ENCODE measurements around the gene TTLL11.
"Not testable (repeated sequence)": the region's sequence is repeated elsewhere in the genome, so short reads cannot be mapped to it uniquely, and the experiment has no call there.

TTLL11 gene

DNA sequence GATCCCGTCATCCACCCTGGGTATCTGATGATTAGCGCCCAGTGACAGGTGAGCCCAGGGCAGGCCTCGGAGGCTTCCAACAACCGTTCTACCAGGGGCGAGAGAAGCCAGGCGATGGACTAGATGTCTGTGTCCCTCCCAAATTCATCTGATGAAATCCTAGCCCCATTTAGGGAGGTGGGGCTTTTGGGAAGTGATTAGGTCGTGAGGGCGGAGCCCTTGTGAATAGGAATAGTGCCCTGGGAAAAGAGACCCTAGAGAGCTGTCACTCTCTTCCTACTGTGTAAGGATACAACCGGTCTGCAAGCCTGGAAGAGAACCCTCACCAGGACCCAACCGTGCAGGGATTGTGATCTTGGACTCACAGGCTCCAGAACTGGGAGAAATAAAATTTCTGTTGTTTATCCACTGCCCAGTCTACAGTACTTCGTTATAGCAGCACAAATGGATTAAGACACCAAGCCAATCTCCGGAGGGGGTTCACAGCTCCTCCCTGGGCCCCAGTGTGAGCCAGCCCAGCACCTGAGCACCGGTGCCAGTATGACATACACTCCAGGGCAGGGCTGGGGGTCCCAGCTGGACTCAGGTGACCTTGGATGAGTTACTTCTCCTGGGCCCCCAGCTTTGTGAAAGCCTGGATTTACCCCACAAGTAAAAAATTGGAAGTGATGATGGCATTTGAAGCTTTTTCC is 279.4 kb downstream of the TTLL11 start:
- no peak for DNase-seq (ENCODE audit: low spot score)

DNA sequence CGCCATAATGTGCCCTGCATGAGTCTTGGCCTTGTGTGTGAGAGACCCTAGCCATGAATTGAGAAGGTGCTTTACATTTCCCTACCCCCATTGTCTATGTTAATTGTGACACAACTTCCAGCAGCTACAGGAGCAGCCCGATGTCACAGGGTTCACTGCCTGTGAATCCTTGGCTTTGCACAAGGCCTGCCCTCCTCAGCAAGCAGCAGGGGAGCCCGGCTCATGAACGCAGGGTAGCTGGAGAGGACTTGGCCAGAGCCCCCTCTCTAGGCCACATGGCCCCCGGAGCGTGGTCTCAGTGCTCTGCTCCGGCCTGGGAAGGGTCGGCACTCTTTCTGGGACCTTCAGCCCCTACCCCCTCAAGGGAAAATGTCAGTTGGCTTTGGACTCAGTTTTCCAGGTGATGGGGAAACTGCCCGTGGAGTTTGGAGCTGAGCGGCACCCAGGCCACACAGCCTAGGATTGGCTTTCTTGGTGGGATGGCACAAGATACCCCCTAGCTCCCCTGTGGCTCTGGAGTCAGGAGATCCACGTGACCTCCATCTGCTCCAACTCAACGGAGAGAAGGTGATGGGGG is 280.9 kb downstream of the TTLL11 start:
- no peak for DNase-seq (ENCODE audit: low spot score)

DNA sequence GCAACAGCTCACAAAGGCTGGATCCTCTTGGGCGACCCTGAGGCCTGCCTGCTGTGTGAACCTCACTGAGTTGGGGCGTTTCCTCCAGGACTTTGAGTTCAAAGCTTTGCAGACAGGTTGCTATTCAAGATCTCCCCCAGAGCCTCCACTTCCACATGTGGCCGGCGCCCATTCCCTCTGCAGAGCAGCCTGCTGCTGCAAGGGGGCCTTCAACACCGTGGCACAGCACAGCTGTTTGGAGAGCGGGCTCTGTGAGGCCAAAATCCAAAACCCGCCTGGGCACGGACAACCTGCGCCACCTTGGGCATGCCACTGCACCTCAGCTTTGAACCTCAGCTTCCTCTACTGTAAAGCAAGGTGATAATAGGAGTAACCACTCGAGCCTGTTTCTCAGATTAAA is 281.4 kb downstream of the TTLL11 start:
- no peak for DNase-seq (ENCODE audit: low spot score)

DNA sequence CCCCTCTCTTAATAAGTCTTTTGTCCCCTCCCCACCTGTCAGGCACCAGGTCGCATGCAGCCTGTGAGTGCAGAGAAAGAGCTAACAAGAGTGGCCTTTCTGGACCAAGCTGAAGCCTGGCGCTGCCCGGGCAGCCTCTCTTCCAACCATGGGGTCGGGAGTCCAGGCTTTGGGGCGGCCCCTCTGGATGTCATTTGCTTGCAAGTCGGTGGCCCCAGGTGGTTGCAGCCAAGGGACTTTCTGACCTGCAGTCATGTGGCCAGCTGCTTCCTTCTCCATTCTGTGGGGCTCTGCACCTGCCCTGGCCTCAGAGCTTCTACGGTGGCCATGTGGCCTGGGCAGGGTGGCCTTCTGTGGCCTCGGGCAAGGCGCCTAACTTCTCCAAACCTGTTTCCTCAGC is 282.0 kb downstream of the TTLL11 start:
- no peak for DNase-seq (ENCODE audit: low spot score)

DNA sequence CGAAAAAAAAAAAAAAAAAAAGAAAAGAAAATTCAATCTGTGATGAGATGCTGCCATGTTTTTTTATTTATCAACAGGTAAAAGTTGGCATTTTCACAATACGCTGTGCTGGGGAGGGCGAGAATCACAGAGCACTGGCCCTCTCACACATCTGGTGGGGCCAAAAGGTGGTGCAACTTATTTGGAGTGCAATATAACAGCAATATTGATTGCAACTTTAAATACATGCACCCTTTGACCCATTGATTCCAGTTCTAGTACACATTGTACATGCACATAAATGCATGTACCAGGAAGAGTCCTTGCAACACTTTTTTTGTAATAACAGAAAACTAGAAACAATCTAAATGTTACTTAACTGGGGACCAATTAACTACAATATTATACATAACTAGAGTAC is 282.6 kb downstream of the TTLL11 start:
- no peak for DNase-seq (ENCODE audit: low spot score)

DNA sequence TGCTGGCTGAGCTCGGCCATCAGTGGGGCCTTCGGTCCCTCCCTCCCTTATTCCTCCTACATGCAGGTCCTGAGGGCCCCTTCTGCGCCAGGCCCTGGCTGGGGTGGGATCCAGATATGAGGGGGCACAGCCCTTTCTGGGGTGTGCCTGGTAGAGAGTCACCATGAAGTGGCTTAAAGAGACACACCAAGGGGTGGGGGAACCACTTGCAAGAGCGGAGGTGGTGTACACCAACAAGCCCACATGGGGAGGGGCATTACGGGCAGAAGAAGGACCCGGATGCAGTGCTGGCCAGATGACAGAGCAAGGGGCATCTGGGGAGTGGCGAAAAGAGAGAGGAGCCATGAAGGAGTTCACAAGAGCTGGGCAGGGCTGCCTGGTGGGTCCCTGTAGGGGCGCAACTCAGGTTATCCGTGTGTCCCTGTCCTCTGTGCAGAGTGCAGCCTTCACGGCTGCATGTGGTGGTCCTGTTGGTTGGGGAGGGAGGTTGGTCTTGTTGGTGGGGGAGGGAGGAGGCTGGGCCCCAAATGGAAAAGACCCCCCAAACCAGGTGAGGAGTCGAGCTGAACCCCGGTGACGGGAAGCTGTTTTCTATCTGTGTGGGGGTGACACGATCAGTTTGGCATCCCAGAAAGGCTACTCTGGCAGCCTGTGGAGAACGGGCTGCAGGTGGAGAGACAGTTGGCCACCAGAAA is 283.6 kb downstream of the TTLL11 start:
- DNase-seq (ENCODE audit: low spot score), result no peak

DNA sequence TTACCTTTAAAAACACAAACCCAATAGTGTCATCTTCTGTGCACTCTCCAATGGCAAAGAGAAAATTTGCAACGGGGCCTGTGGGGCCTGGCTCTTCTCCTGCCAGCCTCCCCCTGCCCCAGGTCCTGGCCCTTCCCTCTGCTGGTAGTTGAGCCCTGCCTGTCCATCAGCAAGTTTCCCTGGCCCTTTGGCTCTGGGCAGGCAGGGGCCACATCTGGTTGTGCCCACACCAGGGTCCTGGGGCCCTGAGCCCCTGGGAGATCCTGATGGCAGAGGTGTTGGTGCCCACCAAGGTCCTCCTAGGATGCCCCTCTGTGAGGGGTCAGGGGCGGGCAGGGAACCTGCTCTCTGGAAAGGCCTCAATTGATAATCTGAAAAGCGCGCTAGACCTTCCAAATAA is 284.3 kb downstream of the TTLL11 start:
- no peak for DNase-seq (ENCODE audit: low spot score)

DNA sequence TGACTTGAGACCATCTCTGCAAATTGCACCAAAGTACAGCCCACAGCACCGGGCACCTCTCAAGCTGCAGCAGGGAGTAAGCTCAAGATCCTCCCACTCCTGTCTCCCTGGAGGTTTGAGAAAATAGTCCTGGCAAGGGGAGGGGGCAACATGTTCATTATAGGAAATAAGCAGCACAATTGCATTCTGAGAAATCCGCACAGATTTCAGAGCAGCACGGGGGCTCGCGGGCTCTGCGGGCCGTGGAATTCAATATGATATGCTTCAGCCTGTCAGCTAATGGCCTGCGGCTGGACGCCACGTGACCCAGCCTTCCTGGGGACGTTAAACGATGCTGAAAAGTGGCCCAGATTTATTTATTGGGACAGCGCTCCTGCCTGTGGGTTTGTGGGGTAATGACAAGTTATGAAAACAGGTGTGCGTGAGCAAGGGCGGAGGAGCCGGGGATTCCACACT is 285.3 kb downstream of the TTLL11 start:
- no peak for DNase-seq (ENCODE audit: low spot score)

DNA sequence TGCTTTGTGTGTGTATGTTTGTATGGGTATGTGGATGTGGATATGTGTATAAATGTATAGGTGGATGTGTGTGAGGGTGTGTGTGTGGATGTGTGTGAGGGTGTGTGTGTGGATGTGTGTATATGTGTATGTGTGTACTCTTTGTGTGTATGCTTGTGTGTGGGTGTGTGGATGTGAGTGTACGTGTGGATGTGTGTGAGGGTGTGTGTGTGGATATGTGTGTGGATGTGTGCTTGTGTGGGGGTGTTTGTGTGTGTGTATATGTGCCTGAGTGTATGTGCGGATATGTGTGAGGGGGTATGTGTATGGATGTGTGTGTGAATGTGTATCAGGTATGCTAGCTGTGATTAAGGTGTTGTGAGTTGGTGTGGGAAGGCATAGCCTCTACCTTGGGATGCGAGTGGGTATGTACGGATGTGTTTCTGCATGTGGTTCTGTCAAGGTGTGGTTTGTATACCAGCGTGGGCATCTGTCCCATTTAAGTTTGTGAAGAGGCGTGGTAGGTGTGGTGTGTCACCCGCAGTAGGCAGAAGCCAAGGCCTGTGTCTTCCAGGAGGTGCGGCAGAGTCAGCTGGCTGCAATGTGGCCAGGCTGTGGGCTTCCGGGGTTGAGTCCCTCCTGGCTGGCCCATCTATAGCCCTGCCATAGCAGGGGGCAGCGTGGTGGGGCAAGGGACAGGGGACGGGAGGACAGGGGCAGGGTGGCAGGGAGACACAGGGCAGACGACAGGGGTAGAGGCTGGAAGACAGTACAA is 285.9 kb downstream of the TTLL11 start:
- DNase-seq (ENCODE audit: low spot score), result no peak

DNA sequence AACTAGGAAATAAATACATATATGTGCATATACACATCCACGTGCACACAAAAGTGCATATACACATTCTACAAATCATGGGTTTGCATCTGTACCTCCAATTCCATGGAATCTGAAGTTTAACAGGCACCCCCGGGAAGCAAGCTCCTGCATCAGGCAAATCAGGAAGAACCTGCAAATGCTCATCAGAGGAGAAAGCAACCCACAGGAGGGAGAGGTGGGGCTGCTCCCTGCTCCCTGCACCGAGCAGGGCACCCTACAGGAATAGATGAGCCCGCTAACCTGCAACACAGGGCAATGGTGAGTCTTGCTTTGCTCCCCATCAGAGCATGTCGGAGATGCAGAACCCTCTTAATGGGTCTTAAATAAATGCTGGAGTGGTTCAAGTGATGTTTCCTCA is 290.4 kb downstream of the TTLL11 start:
- no peak for DNase-seq (ENCODE audit: low spot score)

DNA sequence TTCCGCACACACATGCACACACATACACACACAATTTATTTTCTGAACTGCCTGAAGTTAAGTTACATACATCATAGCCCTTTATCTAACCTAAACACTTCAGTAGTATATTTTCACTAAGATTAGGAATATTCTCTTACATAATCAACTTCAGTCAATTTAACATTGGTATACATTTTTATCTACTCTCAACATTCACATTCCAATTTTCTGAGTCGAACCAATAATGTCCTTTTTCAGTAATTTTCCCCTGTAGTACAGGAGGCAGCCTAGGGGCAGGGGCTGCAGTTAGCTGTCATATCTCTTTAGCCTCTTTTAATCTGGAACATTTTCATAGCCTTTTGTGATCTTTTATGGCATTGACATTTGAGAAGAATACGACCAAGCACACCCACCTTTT is 291.5 kb downstream of the TTLL11 start:
- DNase-seq (ENCODE audit: low spot score), result no peak

DNA sequence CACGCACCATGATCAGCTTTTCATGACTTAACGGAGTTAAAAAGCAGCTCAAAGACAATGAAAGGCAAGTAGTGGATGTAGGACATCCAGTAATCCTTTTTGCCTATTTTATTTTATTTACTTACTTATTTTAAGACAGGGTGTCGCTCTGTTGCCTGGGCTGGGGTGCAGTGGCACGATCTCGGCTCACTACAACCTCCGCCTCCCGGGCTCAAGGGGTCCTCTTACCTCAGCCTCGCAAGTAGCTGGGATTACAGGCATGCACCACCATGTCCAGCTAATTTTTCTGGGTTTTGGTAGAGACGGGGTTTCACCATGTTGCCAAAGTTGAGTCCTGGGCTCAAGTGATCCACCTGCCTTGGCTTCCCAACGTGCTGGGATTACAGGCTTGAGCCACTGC is 292.7 kb downstream of the TTLL11 start:
- DNase-seq (ENCODE audit: low spot score), result no peak

DNA sequence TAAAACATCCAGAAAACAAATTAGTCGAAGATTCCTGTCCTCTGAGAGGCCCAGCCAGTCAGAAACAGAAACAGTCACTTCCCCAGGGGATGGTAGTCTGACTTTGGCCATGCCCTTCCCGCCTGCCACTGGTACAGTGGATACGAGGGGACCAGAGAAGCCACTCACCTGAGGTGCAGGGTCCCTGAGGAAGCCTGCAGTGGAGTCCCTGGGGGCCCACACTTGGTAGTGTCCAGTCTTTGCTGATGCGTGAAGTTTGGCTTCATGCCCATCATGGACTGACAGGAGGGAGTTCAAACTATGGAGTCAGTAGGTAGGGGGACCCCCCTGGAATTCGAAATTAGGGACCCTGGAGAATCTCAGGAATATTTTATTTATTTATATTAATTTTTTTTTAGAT is 294.2 kb downstream of the TTLL11 start:
- no peak for DNase-seq (ENCODE audit: low spot score)

DNA sequence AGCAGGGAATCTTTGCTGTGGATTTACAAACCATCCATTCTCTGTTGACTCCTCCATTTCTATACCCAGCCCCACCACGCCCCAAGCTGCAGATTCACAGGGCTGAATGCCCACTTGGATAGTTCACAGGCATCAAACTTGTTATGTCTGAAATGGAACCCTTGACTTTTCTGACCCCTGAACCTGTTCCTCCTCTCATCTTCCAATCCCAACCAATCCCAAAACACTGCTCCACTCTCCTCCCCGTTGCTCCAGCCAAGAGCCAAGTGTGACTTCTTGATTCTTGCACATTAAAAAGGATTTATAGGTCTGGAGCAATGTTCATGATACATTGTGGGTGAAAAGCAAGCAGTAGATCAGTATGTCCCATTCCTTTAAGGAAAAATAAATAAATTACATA is 296.0 kb downstream of the TTLL11 start:
- DNase-seq (ENCODE audit: low spot score), result no peak

DNA sequence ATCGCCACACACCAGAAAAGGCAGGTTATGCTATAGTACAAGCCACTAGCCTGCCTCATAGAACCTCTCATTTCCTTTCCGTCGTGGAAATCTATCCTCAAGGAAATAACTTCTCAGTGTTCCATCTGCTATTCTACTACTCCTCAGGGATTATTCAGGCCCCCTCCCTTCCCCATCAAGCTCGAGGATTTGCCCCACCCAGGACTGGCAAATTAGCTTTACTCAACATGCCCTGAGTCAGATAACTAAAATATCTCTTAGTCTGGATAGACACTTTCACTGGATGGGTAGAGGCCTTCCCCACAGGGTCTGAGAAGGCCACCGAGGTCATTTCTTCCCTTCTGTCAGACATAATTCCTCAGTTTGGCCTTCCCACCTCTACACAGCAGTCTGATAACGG is 298.8 kb downstream of the TTLL11 start:
- DNase-seq (ENCODE audit: low spot score), result not testable (repeated sequence)

DNA sequence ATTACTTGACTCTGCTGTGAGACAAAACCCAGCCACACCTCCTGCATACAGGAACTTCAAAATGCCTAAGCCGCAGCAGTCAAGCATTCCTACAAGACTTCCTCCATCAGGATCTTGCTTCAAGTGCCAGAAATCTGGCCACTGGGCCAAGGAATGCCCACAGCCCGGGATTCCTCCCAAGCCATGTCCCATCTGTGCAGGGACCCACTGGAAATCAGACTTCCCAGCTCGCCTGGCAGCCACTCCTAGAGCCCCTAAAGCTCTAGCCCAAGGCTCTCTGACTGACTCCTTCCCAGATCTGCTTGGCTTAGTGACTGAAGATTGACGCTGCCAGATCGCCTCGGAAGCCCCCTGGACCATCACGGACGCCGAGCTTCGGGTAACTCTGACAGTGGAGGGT is 300.6 kb downstream of the TTLL11 start:
- DNase-seq (ENCODE audit: low spot score), result not testable (repeated sequence)

DNA sequence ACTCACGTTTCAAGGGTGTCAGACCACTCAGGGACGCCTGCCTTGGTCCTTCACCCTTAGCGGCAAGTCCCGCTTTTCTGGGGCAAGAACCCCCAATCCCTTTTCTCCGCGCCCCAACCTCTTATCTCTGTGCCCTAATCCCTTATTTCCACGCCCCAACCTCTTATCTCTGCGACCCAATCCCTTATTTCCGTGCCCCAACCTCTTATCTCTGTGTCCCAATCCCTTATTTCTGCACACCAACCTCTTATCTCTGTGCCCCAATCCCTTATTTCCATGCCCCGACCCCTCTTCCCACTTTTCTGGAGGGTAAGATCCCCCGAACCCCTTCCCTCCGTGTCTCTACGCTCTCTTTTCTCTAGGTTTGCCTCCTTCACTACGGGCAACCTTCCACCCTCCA is 302.3 kb downstream of the TTLL11 start:
- DNase-seq (ENCODE audit: low spot score), result no peak

DNA sequence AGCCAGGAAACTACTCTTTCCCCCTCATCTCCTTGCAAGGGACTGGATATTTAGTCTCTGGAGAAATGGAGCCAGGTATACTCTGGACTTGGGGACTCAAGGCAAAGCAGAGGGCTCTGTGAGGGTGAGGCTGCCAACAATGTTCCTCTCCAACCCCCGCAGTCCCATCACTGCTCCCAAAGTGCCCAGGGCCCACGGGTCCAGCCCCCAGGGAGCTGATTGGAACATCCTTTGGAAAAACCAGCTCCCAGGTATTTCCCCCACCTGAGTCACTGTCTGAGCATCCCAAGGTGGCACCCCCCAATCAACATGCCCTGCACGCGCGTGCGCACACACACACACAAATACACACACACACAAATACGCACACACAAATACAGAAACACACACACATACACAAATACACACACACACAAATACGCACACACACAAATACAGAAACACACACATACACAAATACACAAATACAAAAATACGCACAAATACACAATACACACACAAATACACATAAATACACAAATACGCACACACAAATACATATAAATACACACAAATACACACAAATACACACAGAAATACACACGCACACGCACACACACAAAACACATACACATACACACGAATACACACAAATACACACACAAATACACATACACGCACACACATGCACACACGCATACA is 304.3 kb downstream of the TTLL11 start:
- DNase-seq (ENCODE audit: low spot score), result no peak

DNA sequence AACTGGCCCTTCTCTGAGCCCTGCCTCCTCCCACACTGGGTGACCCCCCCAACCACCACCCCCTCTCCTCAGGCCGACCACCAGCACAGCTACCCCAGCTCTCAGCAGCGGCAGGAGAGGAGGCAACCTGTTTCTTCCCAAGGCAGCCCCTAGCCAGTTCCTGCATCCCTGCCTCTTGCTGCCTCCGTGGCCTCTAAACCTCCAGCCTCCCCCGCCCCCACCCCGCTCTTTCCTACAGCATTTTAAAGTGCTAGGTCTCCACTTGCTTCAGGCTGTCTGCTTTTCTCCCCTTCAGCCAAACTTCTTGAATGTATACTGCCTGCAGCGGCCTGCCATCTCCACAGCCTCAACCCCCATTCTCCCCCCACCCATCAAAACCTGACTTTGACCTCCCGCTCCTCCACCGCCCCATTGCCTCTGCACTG is 306.1 kb downstream of the TTLL11 start:
- DNase-seq (ENCODE audit: low spot score), result no peak

DNA sequence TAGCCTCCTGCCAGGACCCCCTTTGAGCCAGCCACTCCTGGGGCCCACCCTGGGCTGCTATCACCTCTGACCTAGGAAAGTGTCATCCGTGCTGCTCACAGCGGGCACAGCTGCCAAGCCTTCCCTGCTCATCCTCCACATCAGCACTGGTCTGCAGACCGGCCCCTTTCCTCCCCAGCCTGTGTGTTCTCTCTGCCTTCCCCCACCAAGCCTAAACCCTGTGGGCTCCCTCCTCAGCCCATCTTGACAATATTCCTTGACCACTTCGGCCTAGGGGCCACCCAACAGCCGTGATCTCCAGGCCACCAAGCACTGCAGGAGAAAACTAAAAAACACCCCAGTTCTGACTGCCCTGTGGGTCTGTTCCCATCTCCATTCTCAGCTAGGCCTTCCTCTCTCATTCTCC is 306.6 kb downstream of the TTLL11 start:
- no peak for DNase-seq (ENCODE audit: low spot score)

DNA sequence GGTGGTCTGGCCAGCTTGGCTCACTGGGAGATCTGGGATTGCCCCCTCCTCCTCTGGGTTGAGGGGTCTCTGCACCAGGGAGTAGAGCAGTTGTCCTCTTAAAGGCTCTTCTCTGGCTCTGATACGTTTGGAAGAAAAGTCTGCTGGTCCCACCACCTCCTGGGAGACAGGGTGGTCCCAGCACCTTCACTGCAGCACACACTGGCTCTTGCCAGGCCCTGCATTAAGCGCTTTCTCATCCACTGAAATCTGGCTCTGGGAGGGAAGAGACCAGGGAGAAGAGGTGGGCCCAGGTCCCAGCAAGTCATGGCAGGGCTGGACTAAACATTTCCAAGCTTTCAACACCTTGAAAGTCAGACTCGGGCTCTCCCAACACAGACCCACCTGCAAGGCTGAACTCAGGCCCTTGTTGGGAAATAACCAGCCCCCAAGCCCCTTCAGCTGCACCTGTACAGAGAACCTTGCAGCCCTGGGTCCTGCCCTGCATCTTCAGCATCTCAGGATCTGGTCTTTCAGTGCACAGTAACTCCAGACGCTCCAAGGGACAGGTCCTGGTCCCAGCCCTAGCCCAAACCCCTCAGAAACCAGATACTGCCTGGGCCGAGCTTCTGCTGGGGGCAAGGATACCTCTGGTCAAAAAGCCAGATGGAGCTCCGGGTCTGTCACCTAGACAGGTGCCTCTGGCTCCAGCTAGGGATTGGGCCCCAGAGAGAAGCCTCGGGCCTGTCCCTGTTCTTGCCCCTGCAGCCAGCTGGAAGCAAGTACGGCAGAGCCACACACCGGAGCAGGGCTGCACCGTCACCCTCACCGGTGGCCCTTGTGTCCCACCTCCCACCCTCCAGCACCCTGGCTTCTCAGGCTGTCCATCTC is 307.2 kb downstream of the TTLL11 start:
- no peak for DNase-seq (ENCODE audit: low spot score)

All from CD4-positive, alpha-beta T cell treated with Interleukin-6 at 100 ng/mL for 8 hours (primary cell).